Gastroesophageal sphincter (tissue), 4 donors: Measurements from ENCODE around the gene DIS3L. TPM values are rescaled to one million over a fixed set of nuclear protein-coding genes. Genes with fewer than 3 reads are reported as not detected.

Experiments
- ATAC-seq: fragments of 150-250 bp; one replicate; pipeline ENCODE4 v1.9.1; 2016; ENCODE audit warnings: mild to moderate bottlenecking, moderate library complexity
- H3K27ac ChIP-seq, 4 donors: fragments of 200-600 bp; sonication (generic) in 3 of 4; 1 replicate in 3 of 4; 2 replicates in 1 of 4; pipeline ENCODE4 v1.5.1; 2016 to 2019
- H3K27me3 ChIP-seq: fragments of 200-600 bp; sonication (generic); one replicate; pipeline ENCODE4 v1.5.1; 2019
- H3K36me3 ChIP-seq, 2 donors: fragments of 200-600 bp; sonication (generic); one replicate each; pipeline ENCODE4 v1.5.1; 2019; ENCODE audit warnings: control low read depth in 1 of 2
- H3K4me1 ChIP-seq, 3 donors: fragments of 200-600 bp; sonication (generic); 1 replicate in 2 of 3; 2 replicates in 1 of 3; pipeline ENCODE4 v1.5.1; 2016 to 2019; ENCODE audit warnings: control low read depth in 2 of 3
- H3K4me3 ChIP-seq, 2 donors: fragments of 200-600 bp; sonication (generic); one replicate each; pipeline ENCODE4 v1.5.1; 2019; ENCODE audit warnings: mild to moderate bottlenecking in 1 of 2, moderate library complexity in 1 of 2
- H3K9me3 ChIP-seq, 3 donors: fragments of 200-600 bp; sonication (generic); one replicate each; pipeline ENCODE4 v1.5.1; 2017 to 2019; ENCODE audit warnings: control low read depth in 2 of 3
- EP300 ChIP-seq: sonication (generic); formaldehyde crosslinking; IDR thresholded peaks from one replicate; pipeline ENCODE4 v1.6.1; 2017; ENCODE audit warnings: antibody characterized with exemption, mild to moderate bottlenecking
- POLR2A ChIP-seq, 2 donors: fragments of 450-650 bp; IDR thresholded peaks; one replicate each; pipeline ENCODE4 v1.6.1; 2017; ENCODE audit warnings: antibody characterized with exemption in 2 of 2, mild to moderate bottlenecking in 2 of 2, moderate library complexity in 1 of 2
- POLR2AphosphoS5 ChIP-seq: sonication (generic); formaldehyde crosslinking; IDR thresholded peaks from one replicate; pipeline ENCODE4 v1.6.1; 2017; ENCODE audit warnings: antibody characterized with exemption
- WGBS, 2 donors: methylation state at CpG; one replicate each; pipeline ENCODE4 v1.1.5; 2018; ENCODE audit warnings: low coverage in 1 of 2; 5-methylcytosine and 5-hydroxymethylcytosine counted together
- total RNA-seq, 4 donors: library from RNA; depleted of rRNA; stranded (reverse); fragments of >200 nt; gene quantifications; one replicate each; pipeline ENCODE4 v1.1.0, GENCODE V29; 2016
- TF ChIP-seq, protein P1 (sequence below), 4 experiments: fragments of 200-600 bp in 2 of 4; fragments of 450-650 bp in 2 of 4; sonication (generic) in 1 of 4; IDR thresholded peaks; one replicate each; pipeline ENCODE4 v1.5.1; 2017 to 2019; ENCODE audit warnings: antibody characterized with exemption in 4 of 4, mild to moderate bottlenecking in 2 of 4, moderate library complexity in 2 of 4

The DIS3L gene
- total RNA-seq, 4 donors from 2014 or later: 33.9 to 40.0 (median 35.2) TPM

DNA sequence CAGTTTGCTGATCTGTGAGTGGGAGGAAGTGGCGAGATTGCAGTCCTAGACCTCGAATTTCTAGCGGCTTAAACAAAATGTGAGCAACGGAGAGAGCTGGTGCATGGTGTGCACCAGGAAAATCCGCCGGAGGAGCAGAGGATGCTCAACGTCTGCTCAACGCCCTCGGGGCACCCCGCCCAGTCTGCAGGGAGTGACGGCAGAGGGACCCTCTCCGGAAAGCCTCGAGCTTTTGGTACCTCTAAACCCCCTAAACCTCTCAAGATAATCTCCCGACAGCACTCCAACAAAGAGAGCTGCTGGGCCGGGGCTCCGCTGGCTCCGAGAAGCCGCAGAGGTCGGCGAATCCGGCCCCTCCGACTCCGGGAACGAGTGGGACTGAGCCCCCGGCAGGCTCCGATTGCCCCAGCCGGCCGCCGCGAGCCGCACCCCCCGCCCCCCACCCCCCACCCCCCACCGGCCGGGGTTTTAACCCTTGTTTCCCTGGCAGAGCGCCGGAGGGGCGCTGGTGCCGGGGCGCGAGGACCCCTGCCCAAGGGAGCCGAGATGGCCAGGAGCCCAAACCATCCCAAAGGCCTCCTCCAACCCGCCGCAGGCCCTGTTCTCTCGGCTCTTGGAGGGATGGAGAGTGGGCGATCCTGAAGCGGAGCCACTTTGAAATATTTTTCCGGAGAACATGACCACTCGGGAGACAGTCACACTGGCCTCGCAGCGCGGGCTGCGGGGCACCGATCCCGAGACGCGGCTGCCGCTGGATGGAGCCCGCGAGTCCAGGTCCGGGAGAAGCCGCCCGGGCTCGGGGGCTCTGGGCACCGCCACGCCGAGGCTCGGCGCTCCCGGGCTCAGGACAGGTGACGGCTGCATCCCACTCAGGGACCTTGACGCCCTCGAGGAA is 41.3 kb upstream of the DIS3L start:
- TF ChIP-seq POLR2A (IDR thresholded peaks at IDR 0.05): no peak
- TF ChIP-seq, protein P1, sequence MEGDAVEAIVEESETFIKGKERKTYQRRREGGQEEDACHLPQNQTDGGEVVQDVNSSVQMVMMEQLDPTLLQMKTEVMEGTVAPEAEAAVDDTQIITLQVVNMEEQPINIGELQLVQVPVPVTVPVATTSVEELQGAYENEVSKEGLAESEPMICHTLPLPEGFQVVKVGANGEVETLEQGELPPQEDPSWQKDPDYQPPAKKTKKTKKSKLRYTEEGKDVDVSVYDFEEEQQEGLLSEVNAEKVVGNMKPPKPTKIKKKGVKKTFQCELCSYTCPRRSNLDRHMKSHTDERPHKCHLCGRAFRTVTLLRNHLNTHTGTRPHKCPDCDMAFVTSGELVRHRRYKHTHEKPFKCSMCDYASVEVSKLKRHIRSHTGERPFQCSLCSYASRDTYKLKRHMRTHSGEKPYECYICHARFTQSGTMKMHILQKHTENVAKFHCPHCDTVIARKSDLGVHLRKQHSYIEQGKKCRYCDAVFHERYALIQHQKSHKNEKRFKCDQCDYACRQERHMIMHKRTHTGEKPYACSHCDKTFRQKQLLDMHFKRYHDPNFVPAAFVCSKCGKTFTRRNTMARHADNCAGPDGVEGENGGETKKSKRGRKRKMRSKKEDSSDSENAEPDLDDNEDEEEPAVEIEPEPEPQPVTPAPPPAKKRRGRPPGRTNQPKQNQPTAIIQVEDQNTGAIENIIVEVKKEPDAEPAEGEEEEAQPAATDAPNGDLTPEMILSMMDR (IDR thresholded peaks at IDR 0.05): peak in 3 of 4 experiments; percentile 42 to 74 (median 56)
- no peak overlapping the region for H3K27ac ChIP-seq
- H3K4me1 ChIP-seq: peaks cover 0 to 36% (median 22%) of the 10 kb centered on the region in 3 donors
- WGBS, 2 donors: 0% methylated on average over 1 of the region's 72 CpGs
- H3K36me3 ChIP-seq: no peaks in the 10 kb centered on the region
- H3K27me3 ChIP-seq: peaks cover 76% of the 10 kb centered on the region
- H3K4me3 ChIP-seq: peak overlapping the region; percentile 49 to 61
- peak; percentile 80 for ATAC-seq
- H3K9me3 ChIP-seq: no peaks in the 10 kb centered on the region

DNA sequence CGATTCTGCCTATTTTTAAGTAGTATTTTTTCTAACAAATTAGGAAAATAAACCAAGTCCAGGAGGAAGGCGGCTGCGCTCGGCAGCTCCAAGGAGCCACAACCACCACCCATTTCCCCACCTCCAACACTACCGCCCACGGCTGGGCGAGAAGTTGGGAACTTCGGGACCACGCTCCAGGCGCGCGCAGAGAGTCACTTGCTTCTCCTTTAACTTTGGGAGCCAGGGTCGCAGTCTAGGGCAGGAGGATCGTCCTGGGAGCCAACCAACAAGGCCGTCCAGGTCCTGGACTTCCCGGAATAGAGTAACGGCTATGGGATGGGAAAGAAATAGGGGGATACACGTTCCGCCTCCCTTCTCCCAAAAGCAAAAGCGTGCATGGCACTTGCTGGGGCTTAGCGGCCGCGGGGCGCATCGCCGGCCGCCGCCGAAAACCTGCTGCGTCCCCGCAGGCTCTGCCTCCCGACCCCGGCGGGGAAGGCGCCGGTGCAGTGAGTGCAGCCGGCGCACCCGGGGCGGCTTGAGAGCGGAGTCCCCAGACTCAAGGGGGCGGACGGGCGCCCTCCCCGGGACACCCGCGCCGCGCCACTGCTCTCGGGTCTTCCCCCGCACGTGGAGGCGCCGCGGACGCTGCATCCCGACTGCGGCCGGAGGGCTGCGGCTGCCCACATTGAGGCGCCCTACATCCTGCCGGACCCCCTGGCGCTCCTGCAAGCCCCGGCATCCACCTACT is 40.5 kb upstream of the DIS3L start:
- 0 to 7% methylated on average over 3 to 6 of the region's 64 CpGs for WGBS, 2 donors
- no peaks in the 10 kb centered on the region for H3K9me3 ChIP-seq
- TF ChIP-seq, protein P1 (IDR thresholded peaks at IDR 0.05): no peak
- TF ChIP-seq POLR2A (IDR thresholded peaks at IDR 0.05) (no peak), POLR2AphosphoS5 (no peak), EP300 (no peak)
- peaks cover 83% of the 10 kb centered on the region for H3K27me3 ChIP-seq
- H3K36me3 ChIP-seq: no peaks in the 10 kb centered on the region
- no peak overlapping the region for H3K27ac ChIP-seq
- ATAC-seq: peak; percentile 22
- peaks cover 0 to 36% (median 22%) of the 10 kb centered on the region in 3 donors for H3K4me1 ChIP-seq
- H3K4me3 ChIP-seq: peak overlapping the region; percentile 49 to 61

DNA sequence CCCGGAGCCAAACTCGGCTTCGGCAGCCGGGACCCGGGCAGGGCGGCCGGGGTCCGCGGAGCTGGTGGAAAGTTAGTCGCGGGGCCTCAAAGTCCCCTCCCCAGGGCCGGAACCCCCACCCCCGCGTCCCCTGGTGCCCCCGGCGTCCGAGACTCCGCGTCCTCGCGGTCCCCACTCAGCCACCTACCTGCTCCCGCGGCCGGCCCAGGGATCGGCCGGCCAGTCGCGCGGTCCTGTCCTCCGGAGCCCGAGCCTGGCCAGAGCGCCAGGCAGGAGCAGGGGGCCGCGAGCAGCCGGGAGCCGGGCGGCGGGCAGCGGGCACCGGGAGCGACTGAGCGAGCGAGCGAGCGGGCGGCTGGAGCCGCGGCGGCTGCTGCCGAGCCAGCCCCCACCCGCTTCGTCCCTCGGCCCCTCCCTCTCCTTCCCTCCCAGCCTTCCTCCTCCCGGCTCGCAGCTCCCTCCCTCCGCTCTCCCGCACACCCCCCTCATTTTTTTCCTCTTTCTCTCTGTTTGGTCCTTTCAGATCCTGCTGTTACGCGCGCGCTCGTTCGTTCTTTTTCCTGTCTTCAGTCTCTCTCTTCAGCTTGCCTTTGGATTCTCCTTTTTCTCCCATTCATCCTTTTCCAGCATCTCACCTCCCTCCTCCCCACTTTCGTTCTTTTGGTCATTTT is 39.8 kb upstream of the DIS3L start, which contains the start of gene MEGF11:
MEGF11 (minus strand) TSS at position 333 of the 671 bp plus-strand sequence. CDS start 125,347 bp downstream, outside the sequence.
- peaks cover 0 to 36% (median 22%) of the 10 kb centered on the region in 3 donors for H3K4me1 ChIP-seq
- no peaks in the 10 kb centered on the region for H3K9me3 ChIP-seq
- peaks cover 90% of the 10 kb centered on the region for H3K27me3 ChIP-seq
- peak within 1 kb of the TSS; percentile 49 to 61 for H3K4me3 ChIP-seq
- H3K27ac ChIP-seq: no peak within 1 kb of the TSS
- WGBS, 2 donors: 0% methylated on average over 5 to 19 of the region's 64 CpGs
- ATAC-seq: peak; percentile 55
- no peaks in the 10 kb centered on the region for H3K36me3 ChIP-seq
- no peak for TF ChIP-seq POLR2A (IDR thresholded peaks at IDR 0.05)
- TF ChIP-seq EP300: no peak
- no peak for TF ChIP-seq POLR2AphosphoS5
- TF ChIP-seq, protein P1 (IDR thresholded peaks at IDR 0.05): no peak

DNA sequence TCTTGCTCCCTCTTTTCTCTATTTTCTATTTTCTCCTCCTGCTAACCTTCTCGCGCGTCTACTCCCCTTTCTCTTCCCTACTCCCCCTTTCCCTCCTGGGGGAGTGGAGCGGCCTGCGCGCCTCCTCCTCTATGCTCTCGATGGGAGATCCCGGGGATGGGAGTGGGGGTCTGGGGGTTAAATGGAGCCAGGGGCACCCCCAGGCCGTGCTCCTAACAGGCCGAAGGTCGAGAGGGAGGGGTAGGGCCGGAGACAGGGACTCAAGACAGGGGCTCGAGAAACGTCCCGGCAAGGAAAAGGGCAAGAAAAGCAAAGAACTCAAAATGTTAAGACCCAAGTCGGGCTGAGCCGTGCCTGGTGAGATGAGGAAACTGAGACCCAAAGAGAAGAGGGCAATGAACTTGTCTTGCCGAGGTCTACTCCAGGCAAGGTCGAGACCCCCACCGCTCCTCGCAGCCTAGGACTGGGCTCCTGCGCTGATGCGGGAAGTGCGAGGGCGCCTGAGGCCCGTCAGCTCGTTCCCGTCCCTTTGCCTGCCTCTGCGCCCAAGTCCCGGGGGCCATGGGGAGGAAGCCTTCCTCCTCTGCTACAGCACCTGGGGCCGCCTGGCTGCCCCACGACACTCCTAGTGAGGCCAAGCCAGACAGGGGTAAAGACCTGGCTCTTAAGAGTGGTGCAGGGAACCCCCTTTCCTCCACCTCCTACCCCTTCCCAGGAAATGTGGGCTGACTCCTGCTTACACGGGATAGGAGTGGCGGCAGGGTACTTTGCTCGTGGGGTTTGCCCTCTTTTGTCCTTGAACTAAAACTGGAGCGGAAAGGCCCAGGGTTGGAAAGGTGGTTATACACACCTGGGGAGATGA is 39.0 kb upstream of the DIS3L start:
- no peak for TF ChIP-seq POLR2A (IDR thresholded peaks at IDR 0.05)
- TF ChIP-seq EP300: no peak
- TF ChIP-seq, protein P1 (IDR thresholded peaks at IDR 0.05): no peak
- TF ChIP-seq POLR2AphosphoS5: no peak
- no peak overlapping the region for H3K27ac ChIP-seq
- H3K9me3 ChIP-seq: no peaks in the 10 kb centered on the region
- ATAC-seq: no peak
- no peaks in the 10 kb centered on the region for H3K36me3 ChIP-seq
- H3K27me3 ChIP-seq: peaks cover 97% of the 10 kb centered on the region
- peaks cover 0 to 36% (median 22%) of the 10 kb centered on the region in 3 donors for H3K4me1 ChIP-seq
- peak overlapping the region in 1 of 2 donors; percentile 61 for H3K4me3 ChIP-seq
- 6 to 40% methylated on average over 1 to 22 of the region's 36 CpGs for WGBS, 2 donors
